Panc1 (cell line): ENCODE results near the gene CISD1. TPM values are rescaled to one million over a fixed set of nuclear protein-coding genes. Genes with fewer than 3 reads are reported as not detected.

Experiments
- ATAC-seq: fragments of 200-7000 bp; cut with Tn5 transposase; 2 replicates; pipeline ENCODE4 v1.9.1; 2020; ENCODE audit warnings: mild to moderate bottlenecking, moderate library complexity
- BruUV-seq: library from RNA; stranded (reverse); fragments of 400-500 nt; replicated peaks from 2 replicates; lab custom pipeline; 2021; lab: Mats Ljungman, UMichigan
- CTCF ChIA-PET: fragments of 300-600 bp; sonication (Branson Sonifier 250); formaldehyde crosslinking; loops from one replicate; lab custom pipeline; 2022; ENCODE audit warnings: antibody characterized with exemption; lab: Charles Lee
- POLR2A ChIA-PET: fragments of 300-600 bp; sonication (Branson Sonifier 250); formaldehyde crosslinking; loops from one replicate; lab custom pipeline; 2022; ENCODE audit warnings: antibody characterized with exemption; lab: Charles Lee
- DNase-seq: peaks from one replicate; pipeline ENCODE4 v3.0.0-alpha.2; 2010; ENCODE audit warnings: low read depth, low spot score
- H3K27ac ChIP-seq: 2 replicates; pipeline ENCODE4 v1.5.1; 2011; ENCODE audit warnings: mild to moderate bottlenecking, low read length, inconsistent platforms
- H3K27me3 ChIP-seq: fragments of 200-500 bp; sonication (Bioruptor generic); 2 replicates; pipeline ENCODE4 v1.6.0; 2014; ENCODE audit warnings: low read length, inconsistent platforms; ENCODE audit not compliant: control insufficient read depth, insufficient read depth
- H3K36me3 ChIP-seq: fragments of 200-500 bp; sonication (Bioruptor generic); 2 replicates; pipeline ENCODE4 v1.5.1; 2014; ENCODE audit warnings: inconsistent platforms, mild to moderate bottlenecking, low read length, moderate library complexity; ENCODE audit not compliant: control insufficient read depth, insufficient read depth
- H3K4me1 ChIP-seq: 2 replicates; pipeline ENCODE4 v1.5.1; 2011; ENCODE audit warnings: inconsistent platforms, mild to moderate bottlenecking, low read length, moderate library complexity; ENCODE audit not compliant: control insufficient read depth, insufficient read depth
- H3K4me3 ChIP-seq, 2 experiments: 2 replicates each; pipeline ENCODE4 v1.5.1; 2011 to 2012; ENCODE audit warnings: low read depth in 2 of 2, low read length in 2 of 2, mild to moderate bottlenecking in 2 of 2, inconsistent platforms in 1 of 2, moderate library complexity in 1 of 2
- H3K9me3 ChIP-seq: fragments of 200-500 bp; sonication (Bioruptor generic); 2 replicates; pipeline ENCODE4 v1.5.1; 2014; ENCODE audit warnings: low read depth, mild to moderate bottlenecking, inconsistent platforms, low read length, moderate library complexity; ENCODE audit not compliant: control insufficient read depth, insufficient read depth
- CTCF ChIP-seq: fragments of 450-650 bp; IDR thresholded peaks from 2 replicates; pipeline ENCODE4 v1.5.1; 2017; ENCODE audit warnings: mild to moderate bottlenecking
- POLR2AphosphoS5 ChIP-seq: IDR thresholded peaks from 2 replicates; pipeline ENCODE4 v1.6.1; 2012; ENCODE audit warnings: mild to moderate bottlenecking, low read depth, low read length, moderate library complexity
- REST ChIP-seq, 2 experiments: IDR thresholded peaks; 2 replicates each; pipeline ENCODE4 v1.6.1; 2011 to 2012; ENCODE audit warnings: low read depth in 2 of 2, control low read depth in 1 of 2, low read length in 1 of 2, mild to moderate bottlenecking in 1 of 2, moderate library complexity in 1 of 2; ENCODE audit not compliant: insufficient read depth in 1 of 2
- SIN3A ChIP-seq: IDR thresholded peaks from 2 replicates; pipeline ENCODE4 v1.6.1; 2012; ENCODE audit warnings: low read depth, mild to moderate bottlenecking, low read length, moderate library complexity, borderline replicate concordance; ENCODE audit not compliant: insufficient read depth
- TCF7L2 ChIP-seq: IDR thresholded peaks from 2 replicates; pipeline ENCODE4 v1.6.1; 2011; ENCODE audit warnings: mild to moderate bottlenecking, low read depth, low read length, inconsistent platforms
- in situ Hi-C: cut with HindIII; loops from 2 replicates; pipeline ENCODE4 v1.10.0; 2016; ENCODE audit warnings: low sequenced_read_pairs, low pct_unique_long_range_greater_than_20kb
- intact Hi-C: fragments of 100-400 bp; cut with micrococcal nuclease; formaldehyde crosslinking; loops from one replicate; pipeline ENCODE4 v1.10.0; 2022; ENCODE audit not compliant: unreplicated experiment
- total RNA-seq: library from RNA; stranded (reverse); gene quantifications from one replicate; pipeline ENCODE4 v1.2.1, GENCODE V29; 2021; ENCODE audit not compliant: unreplicated experiment

Gene CISD1
- total RNA-seq, 1 experiment from 2014 or later = 64.1 TPM

- H3K4me3 ChIP-seq = peak overlapping the region; percentile 92 to 97; a peak in 3 of 4 replicates
- H3K36me3 ChIP-seq = no peaks in the 10 kb centered on the region
- peak overlapping the region; percentile 88; the same call in 1 of the 2 replicates for H3K27ac ChIP-seq
- H3K9me3 ChIP-seq = no peaks in the 10 kb centered on the region
- POLR2A ChIA-PET = no interaction called here
- no peaks in the 10 kb centered on the region for H3K27me3 ChIP-seq
- CTCF ChIA-PET = no interaction called here
- DNase-seq (no peak), ATAC-seq (no peak)
- TF ChIP-seq CTCF (no peak), TCF7L2 (no peak), SIN3A (no peak), POLR2AphosphoS5 (no peak), REST (IDR thresholded peaks at IDR 0.05; ENCODE audit: insufficient read depth in 1 of 2, low read depth in 2 of 2, low read length in 1 of 2) (no peak)
- in situ Hi-C loops (no loop called here), intact Hi-C loops (no loop called here)
- peaks cover 24% of the 10 kb centered on the region; the same call in 1 of the 2 replicates for H3K4me1 ChIP-seq
- BruUV-seq = no TSS peak
Observed at GRCh38 chr10:58265249-58265648, 3.7 kb upstream of the CISD1 start.

GRCh38 chr10:58266003-58266825 lies 2.7 kb upstream of the CISD1 start:
- Histone ChIP-seq H3K36me3 (no peaks in the 10 kb centered on the region), H3K4me1 (peaks cover 29% of the 10 kb centered on the region), H3K9me3 (no peaks in the 10 kb centered on the region), H3K27ac (peak overlapping the region; percentile 88), H3K4me3 (peak overlapping the region; percentile 92 to 97), H3K27me3 (no peaks in the 10 kb centered on the region)
- POLR2A ChIA-PET = no interaction called here
- TSS peak; percentile 66 for BruUV-seq
- CTCF ChIA-PET = no interaction called here
- ATAC-seq (no peak), DNase-seq (peak; percentile 30)
- no peak for TF ChIP-seq REST (IDR thresholded peaks at IDR 0.05; ENCODE audit: insufficient read depth in 1 of 2, low read depth in 2 of 2, low read length in 1 of 2)
- no peak for TF ChIP-seq POLR2AphosphoS5
- no peak for TF ChIP-seq SIN3A
- no peak for TF ChIP-seq TCF7L2
- no peak for TF ChIP-seq CTCF
- in situ Hi-C loops = no loop called here
- intact Hi-C loops = no loop called here
